NOMO-1 (cell line): ENCODE data around the gene ADGRA3.
"Not testable (repeated sequence)": the region's sequence is repeated elsewhere in the genome, so short reads cannot be mapped to it uniquely, and the experiment has no call there.

Source experiments
- DNase-seq, 2 experiments: peaks; one replicate each; lab custom pipeline; 2025; ENCODE audit not compliant: unreplicated experiment in 2 of 2; lab: John Stamatoyannopoulos, UW

ADGRA3 gene

GRCh38 chr4:22480675-22481327, 35.1 kb downstream of the ADGRA3 start:
- no peak for DNase-seq

- no peak for DNase-seq
Measured at GRCh38 chr4:22478426-22478825, 37.4 kb downstream of the ADGRA3 start.

GRCh38 chr4:22477813-22478182, 38.1 kb downstream of the ADGRA3 start:
- no peak for DNase-seq

- no peak for DNase-seq
Measured at GRCh38 chr4:22477136-22477812, 38.6 kb downstream of the ADGRA3 start.

- no peak for DNase-seq
Measured at GRCh38 chr4:22476011-22476410, 39.9 kb downstream of the ADGRA3 start.

GRCh38 chr4:22475311-22475646, 40.6 kb downstream of the ADGRA3 start:
- not testable (repeated sequence) for DNase-seq

- DNase-seq, result no peak
Measured at GRCh38 chr4:22474636-22475310, 41.1 kb downstream of the ADGRA3 start.

- peak in 1 of 2 experiments; percentile 31 for DNase-seq
Measured at GRCh38 chr4:22473268-22473667, 42.6 kb downstream of the ADGRA3 start.

- DNase-seq, result no peak
Measured at GRCh38 chr4:22471999-22472461, 43.8 kb downstream of the ADGRA3 start.

- DNase-seq, result no peak
Measured at GRCh38 chr4:22471419-22471818, 44.4 kb downstream of the ADGRA3 start.

- DNase-seq, result no peak
Measured at GRCh38 chr4:22466581-22466980, 49.3 kb downstream of the ADGRA3 start.

- no peak for DNase-seq
Measured at GRCh38 chr4:22465996-22466395, 49.9 kb downstream of the ADGRA3 start.

GRCh38 chr4:22465349-22465748, 50.5 kb downstream of the ADGRA3 start:
- DNase-seq, result no peak

- DNase-seq, result no peak
Measured at GRCh38 chr4:22463179-22463578, 52.7 kb downstream of the ADGRA3 start.

GRCh38 chr4:22462688-22463087, 53.2 kb downstream of the ADGRA3 start:
- DNase-seq, result no peak

- no peak for DNase-seq
Measured at GRCh38 chr4:22460266-22460665, 55.6 kb downstream of the ADGRA3 start.

GRCh38 chr4:22458098-22458497, 57.8 kb downstream of the ADGRA3 start:
- DNase-seq, result no peak

- no peak for DNase-seq
Measured at GRCh38 chr4:22457348-22457747, 58.5 kb downstream of the ADGRA3 start.

- no peak for DNase-seq
Measured at GRCh38 chr4:22456291-22456690, 59.6 kb downstream of the ADGRA3 start.

GRCh38 chr4:22454955-22455354, 60.9 kb downstream of the ADGRA3 start:
- no peak for DNase-seq

- no peak for DNase-seq
Measured at GRCh38 chr4:22454216-22454838, 61.5 kb downstream of the ADGRA3 start.

- DNase-seq, result no peak
Measured at GRCh38 chr4:22444813-22445212, 71.1 kb downstream of the ADGRA3 start.
